ENCODE results near the gene MEIKIN.

MEIKIN gene, protein sequence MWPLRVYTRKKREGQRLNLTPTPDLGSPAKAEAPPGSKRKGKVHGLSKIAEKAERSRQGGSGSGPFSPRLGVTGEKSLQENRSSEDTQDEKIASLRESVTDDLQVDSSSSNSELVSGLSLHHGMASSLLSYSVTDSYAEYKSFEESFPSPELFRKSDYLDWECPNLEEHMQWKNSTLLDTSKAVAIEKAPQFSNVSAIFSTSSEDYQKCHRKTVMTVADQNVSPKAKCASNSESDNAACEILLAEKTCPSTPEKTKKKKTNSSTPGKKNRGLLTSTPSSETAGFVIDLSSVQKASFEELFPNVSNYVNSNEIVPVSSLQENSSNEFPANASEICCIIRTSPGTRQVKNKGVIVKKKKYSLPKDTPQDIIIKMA

DNA sequence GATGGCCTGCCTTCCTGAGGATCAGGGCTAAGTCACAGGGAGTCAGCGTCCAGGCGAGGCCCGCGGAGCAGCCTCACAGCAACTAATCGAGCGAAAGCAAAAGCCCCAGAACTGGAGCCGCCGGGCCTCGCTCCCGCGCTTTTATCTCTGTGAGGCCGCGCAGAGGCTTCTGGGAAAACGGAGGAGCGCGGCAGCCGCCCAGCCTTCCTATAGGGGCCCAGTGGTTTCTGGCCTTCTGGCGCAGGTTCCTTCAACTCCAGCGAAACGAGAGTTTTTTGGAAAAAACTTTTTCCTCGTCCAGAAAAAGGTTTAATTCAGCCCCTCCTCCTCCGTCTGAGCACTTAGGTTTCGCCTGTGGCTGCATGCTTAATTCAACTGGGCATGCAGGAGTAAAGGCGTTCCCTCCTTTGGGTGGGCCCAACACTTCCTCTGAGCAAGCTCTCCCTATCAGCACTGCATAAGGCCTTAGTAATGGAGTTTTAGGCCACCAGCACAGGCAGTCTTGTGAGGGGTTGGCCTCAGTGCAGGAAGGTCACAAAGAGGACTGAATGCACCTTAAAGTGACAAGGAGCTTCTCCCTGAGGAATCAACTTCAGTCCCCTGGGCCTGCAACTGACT lies at the start of gene MEIKIN:
Gene MEIKIN (minus strand): TSS at position 113 of the 618 bp plus-strand sequence. CDS start 158 bp downstream, outside the sequence.
- Histone ChIP-seq H3K9ac (ENCODE audit: low read length) (no peak within 1 kb of the TSS), H3K4me2 (ENCODE audit: low read length) (0 out of 2 replicates have a peak within 1 kb of the TSS, but pooled peaks have one; percentile 26), H3K4me1 (ENCODE audit: low read length) (peaks cover 11% of the 10 kb centered on the region), H3K36me3 (replicated peaks; ENCODE audit: low read depth, low read length) (no peaks in the 10 kb centered on the region), H3K27ac (ENCODE audit: low read length) (no peak within 1 kb of the TSS), H2AFZ (ENCODE audit: low read depth, low read length) (no peak within 1 kb of the TSS), H3K9me3 (ENCODE audit: insufficient read depth, low read length) (no peaks in the 10 kb centered on the region), H3K79me2 (ENCODE audit: low read length) (no peaks in the 10 kb centered on the region), H4K20me1 (ENCODE audit: insufficient read depth, low read length) (no peaks in the 10 kb centered on the region), H3K27me3 (ENCODE audit: low read depth, low read length) (peaks cover 13% of the 10 kb centered on the region), H3K4me3 (ENCODE audit: low read length) (no peak within 1 kb of the TSS)
- no peak for TF ChIP-seq EZH2phosphoT487 (IDR thresholded peaks at IDR 0.05; ENCODE audit: low read depth)

DNA sequence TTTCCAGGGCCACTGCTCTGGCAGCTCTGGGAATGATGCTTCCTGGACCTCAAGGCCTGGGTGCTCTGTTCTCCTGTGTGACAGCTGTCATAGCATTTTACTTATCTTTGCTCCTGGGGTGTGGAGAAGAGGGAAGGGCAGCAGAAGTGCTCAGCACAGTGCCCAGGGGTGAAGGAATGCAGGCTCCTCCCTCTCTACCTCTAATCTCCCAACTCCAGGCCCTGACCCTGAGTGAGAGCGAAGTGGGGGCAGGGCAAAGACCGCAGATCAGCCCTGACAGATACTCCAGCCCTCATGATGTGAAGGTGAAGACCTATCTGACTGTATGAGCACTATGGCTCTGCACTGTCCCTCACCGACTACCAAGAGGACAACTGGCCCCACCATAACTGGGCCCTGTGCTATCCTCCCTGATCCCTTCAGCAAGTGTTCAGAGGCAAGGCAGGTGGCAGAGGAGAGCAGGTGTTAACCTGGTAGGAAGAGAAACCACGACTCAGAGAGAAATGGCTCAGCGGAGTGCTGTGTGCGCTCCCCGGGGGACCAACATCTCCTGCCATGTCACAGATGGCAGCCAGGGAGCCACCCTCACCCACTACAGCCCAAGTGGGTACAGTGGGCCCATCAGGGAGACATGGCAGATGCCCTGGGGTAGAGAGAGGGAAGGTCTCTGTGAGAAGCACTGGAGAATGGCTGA lies 49.2 kb upstream of the MEIKIN start:
- peaks cover 40% of the 10 kb centered on the region for H3K4me1 ChIP-seq (ENCODE audit: low read length)
- H3K9ac ChIP-seq (ENCODE audit: low read length): no peak overlapping the region
- H3K79me2 ChIP-seq (ENCODE audit: low read length): no peaks in the 10 kb centered on the region
- no peaks in the 10 kb centered on the region for H4K20me1 ChIP-seq (ENCODE audit: insufficient read depth, low read length)
- H3K27ac ChIP-seq (ENCODE audit: low read length): peak overlapping the region; percentile 16; the same call in 1 of the 2 replicates
- H3K36me3 ChIP-seq (replicated peaks; ENCODE audit: low read depth, low read length): no peaks in the 10 kb centered on the region
- no peak for TF ChIP-seq CTCF (IDR thresholded peaks at IDR 0.05; ENCODE audit: low read depth, low read length)
- TF ChIP-seq EZH2phosphoT487 (IDR thresholded peaks at IDR 0.05; ENCODE audit: low read depth): no peak
- H3K4me3 ChIP-seq (ENCODE audit: low read length): peak overlapping the region; percentile 22; the same call in 1 of the 2 replicates
- H2AFZ ChIP-seq (ENCODE audit: low read depth, low read length): no peak overlapping the region
- H3K9me3 ChIP-seq (ENCODE audit: insufficient read depth, low read length): no peaks in the 10 kb centered on the region
- H3K4me2 ChIP-seq (ENCODE audit: low read length): peak overlapping the region; percentile 70
- peaks cover 18% of the 10 kb centered on the region; the same call in 1 of the 2 replicates for H3K27me3 ChIP-seq (ENCODE audit: low read depth, low read length)

GRCh38 chr5:131994090-131994489 lies 48.6 kb upstream of the MEIKIN start:
- Histone ChIP-seq H3K79me2 (ENCODE audit: low read length) (no peaks in the 10 kb centered on the region), H3K9ac (ENCODE audit: low read length) (no peak overlapping the region), H2AFZ (ENCODE audit: low read depth, low read length) (no peak overlapping the region), H3K4me1 (ENCODE audit: low read length) (peaks cover 40% of the 10 kb centered on the region), H3K36me3 (replicated peaks; ENCODE audit: low read depth, low read length) (no peaks in the 10 kb centered on the region), H4K20me1 (ENCODE audit: insufficient read depth, low read length) (no peaks in the 10 kb centered on the region), H3K27me3 (ENCODE audit: low read depth, low read length) (peaks cover 18% of the 10 kb centered on the region; the same call in 1 of the 2 replicates), H3K27ac (ENCODE audit: low read length) (no peak overlapping the region), H3K4me3 (ENCODE audit: low read length) (no peak overlapping the region), H3K9me3 (ENCODE audit: insufficient read depth, low read length) (no peaks in the 10 kb centered on the region), H3K4me2 (ENCODE audit: low read length) (peak overlapping the region; percentile 70)
- TF ChIP-seq EZH2phosphoT487 (IDR thresholded peaks at IDR 0.05; ENCODE audit: low read depth): no peak

GRCh38 chr5:131993676-131994075 lies 48.2 kb upstream of the MEIKIN start:
- H3K27ac ChIP-seq (ENCODE audit: low read length): no peak overlapping the region
- no peak overlapping the region for H2AFZ ChIP-seq (ENCODE audit: low read depth, low read length)
- H3K4me2 ChIP-seq (ENCODE audit: low read length): no peak overlapping the region
- peaks cover 18% of the 10 kb centered on the region; the same call in 1 of the 2 replicates for H3K27me3 ChIP-seq (ENCODE audit: low read depth, low read length)
- H3K9me3 ChIP-seq (ENCODE audit: insufficient read depth, low read length): no peaks in the 10 kb centered on the region
- no peak overlapping the region for H3K9ac ChIP-seq (ENCODE audit: low read length)
- H3K4me3 ChIP-seq (ENCODE audit: low read length): no peak overlapping the region
- H3K36me3 ChIP-seq (replicated peaks; ENCODE audit: low read depth, low read length): no peaks in the 10 kb centered on the region
- no peak for TF ChIP-seq EZH2phosphoT487 (IDR thresholded peaks at IDR 0.05; ENCODE audit: low read depth)
- no peak for TF ChIP-seq CTCF (IDR thresholded peaks at IDR 0.05; ENCODE audit: low read depth, low read length)
- H3K4me1 ChIP-seq (ENCODE audit: low read length): peaks cover 40% of the 10 kb centered on the region
- H3K79me2 ChIP-seq (ENCODE audit: low read length): no peaks in the 10 kb centered on the region
- H4K20me1 ChIP-seq (ENCODE audit: insufficient read depth, low read length): no peaks in the 10 kb centered on the region
